Measurements from ENCODE around the gene TRIM41. TPM values are rescaled to one million over a fixed set of nuclear protein-coding genes. Genes with fewer than 3 reads are reported as not detected.
A peak's percentile ranks its signal among the peaks of the same experiment; 100 is the strongest.

The TRIM41 gene
- total and polyA plus RNA-seq, 9 of the 15 experiments (the other 6 are each of a cell fraction or from before 2014, with no cell fraction given) = 1.8 to 47.6 (median 20.9) TPM

DNA sequence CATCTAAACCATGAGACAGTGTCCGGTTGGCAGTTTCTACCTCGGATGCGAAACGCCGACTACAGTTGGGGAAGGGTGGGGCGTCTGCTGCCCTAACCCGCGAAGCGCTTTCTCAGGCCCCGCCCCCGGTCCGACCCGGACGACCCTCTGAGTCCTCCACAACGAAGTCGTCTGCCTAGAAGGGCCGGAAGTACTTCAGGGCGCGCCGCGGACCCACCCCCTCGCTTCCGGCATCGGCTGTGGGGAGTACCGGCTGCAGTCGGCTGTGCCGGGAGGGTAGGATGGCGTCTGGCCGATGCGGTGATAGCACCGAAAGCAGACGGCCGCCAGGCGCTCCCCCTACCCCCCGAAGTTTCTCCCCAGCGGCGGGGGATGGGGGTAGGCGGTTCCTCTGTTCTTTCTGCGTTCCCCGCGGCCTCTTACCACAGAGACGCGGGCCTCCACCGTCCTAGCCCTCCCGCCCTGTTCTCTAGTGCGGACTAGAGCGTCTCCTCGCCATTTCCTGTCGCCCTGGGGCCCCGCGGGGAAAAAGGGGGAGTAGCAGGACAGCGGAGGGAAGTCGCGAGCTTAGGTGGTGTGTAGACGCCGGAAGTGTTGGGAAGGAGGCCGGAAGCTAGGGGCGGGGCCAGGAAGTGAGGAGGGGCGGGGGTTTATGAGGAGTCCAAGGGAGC is at the start of gene TRIM41 (continued):
- TF ChIP-seq JUN (IDR thresholded peaks at IDR 0.05; ENCODE audit: borderline replicate concordance, low read depth, low read length) (peak; percentile 24; the same call in 1 of the 2 replicates), JUN (CRISPR knock-in tag; IDR thresholded peaks at IDR 0.05; ENCODE audit: borderline replicate concordance) (peak; percentile 61; the same call in 1 of the 2 replicates), ZSCAN32 (CRISPR knock-in tag; IDR thresholded peaks at IDR 0.05) (peak; percentile 55; the same call in 1 of the 2 replicates), SRSF3 (IDR thresholded peaks at IDR 0.05; ENCODE audit: insufficient read depth, low read length) (no peak), TEAD4 (IDR thresholded peaks at IDR 0.05; ENCODE audit: low read length) (no peak; the same call in 1 of the 2 replicates), TEAD4 (CRISPR knock-in tag; IDR thresholded peaks at IDR 0.05; ENCODE audit: borderline replicate concordance) (no peak), POLR2H (tag; IDR thresholded peaks at IDR 0.05; ENCODE audit: low read depth) (no peak), ZNF695 (CRISPR knock-in tag; IDR thresholded peaks at IDR 0.05) (no peak), ZNF764 (CRISPR knock-in tag; IDR thresholded peaks at IDR 0.05; ENCODE audit: low read depth) (no peak), ARHGAP35 (IDR thresholded peaks at IDR 0.05; ENCODE audit: partially characterized antibody) (no peak), BCOR (IDR thresholded peaks at IDR 0.05) (no peak; the same call in 1 of the 2 replicates), ZNF311 (CRISPR knock-in tag; IDR thresholded peaks at IDR 0.05) (peak; percentile 49; the same call in 1 of the 2 replicates), ZNF717 (CRISPR knock-in tag; IDR thresholded peaks at IDR 0.05) (no peak)
- TF ChIP-seq, protein P1, sequence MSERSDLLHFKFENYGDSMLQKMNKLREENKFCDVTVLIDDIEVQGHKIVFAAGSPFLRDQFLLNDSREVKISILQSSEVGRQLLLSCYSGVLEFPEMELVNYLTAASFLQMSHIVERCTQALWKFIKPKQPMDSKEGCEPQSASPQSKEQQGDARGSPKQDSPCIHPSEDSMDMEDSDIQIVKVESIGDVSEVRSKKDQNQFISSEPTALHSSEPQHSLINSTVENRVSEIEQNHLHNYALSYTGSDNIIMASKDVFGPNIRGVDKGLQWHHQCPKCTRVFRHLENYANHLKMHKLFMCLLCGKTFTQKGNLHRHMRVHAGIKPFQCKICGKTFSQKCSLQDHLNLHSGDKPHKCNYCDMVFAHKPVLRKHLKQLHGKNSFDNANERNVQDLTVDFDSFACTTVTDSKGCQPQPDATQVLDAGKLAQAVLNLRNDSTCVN (CRISPR knock-in tag; IDR thresholded peaks at IDR 0.05) = no peak
- TF ChIP-seq, protein P2, sequence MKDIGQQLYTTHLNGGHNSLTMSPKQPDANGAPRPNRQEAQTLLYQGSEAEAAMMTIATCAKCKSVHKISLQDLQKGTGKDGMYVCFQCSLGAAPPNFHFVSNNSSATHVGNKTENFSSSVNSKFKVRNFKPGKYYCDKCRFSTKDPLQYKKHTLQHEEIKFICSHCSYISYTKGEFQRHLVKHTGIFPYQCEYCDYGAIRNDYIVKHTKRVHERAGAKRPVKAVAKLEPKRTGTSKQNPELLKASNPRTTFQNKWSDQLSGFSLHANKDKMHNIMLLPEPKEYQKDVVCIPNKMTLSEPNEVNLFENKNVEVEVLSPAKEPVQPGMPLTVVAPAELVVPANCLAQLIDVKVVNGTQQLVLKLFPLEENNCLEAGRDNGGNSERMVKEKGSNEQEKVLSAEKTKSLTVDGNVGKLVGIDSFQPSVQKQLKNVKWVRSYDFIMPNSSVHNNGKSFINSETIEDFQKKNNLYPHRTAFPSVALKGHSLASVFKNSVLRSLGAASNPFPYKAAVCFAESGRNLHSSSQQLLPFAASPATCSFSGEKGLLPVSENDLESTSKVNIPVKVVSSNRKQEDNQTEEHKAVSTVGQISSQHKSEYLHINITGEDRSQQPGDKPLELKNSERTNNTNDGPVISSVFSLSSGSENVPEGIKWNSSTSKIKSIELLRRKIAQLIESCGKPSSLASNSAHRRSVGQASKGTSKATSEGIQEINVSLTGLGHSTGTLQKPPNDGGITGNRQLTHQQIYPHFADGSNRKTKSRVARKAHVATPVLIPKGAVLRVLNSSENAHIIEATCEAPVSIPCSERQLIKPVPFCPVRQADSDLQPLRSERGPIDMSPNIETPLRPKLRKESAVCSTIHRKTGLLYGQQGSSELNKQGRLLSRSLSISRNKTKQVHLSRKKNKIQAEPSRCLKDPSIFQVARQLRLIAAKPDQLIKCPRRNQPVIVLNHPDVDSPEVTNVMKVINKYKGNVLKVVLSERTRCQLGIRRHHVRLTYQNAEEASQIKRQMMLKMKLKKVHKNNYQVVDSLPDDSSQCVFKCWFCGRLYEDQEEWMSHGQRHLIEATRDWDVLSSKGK (CRISPR knock-in tag; IDR thresholded peaks at IDR 0.05) = no peak
- TF ChIP-seq, protein P3, sequence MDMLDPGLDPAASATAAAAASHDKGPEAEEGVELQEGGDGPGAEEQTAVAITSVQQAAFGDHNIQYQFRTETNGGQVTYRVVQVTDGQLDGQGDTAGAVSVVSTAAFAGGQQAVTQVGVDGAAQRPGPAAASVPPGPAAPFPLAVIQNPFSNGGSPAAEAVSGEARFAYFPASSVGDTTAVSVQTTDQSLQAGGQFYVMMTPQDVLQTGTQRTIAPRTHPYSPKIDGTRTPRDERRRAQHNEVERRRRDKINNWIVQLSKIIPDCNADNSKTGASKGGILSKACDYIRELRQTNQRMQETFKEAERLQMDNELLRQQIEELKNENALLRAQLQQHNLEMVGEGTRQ (CRISPR knock-in tag; IDR thresholded peaks at IDR 0.05) = no peak
- TF ChIP-seq, protein P4, sequence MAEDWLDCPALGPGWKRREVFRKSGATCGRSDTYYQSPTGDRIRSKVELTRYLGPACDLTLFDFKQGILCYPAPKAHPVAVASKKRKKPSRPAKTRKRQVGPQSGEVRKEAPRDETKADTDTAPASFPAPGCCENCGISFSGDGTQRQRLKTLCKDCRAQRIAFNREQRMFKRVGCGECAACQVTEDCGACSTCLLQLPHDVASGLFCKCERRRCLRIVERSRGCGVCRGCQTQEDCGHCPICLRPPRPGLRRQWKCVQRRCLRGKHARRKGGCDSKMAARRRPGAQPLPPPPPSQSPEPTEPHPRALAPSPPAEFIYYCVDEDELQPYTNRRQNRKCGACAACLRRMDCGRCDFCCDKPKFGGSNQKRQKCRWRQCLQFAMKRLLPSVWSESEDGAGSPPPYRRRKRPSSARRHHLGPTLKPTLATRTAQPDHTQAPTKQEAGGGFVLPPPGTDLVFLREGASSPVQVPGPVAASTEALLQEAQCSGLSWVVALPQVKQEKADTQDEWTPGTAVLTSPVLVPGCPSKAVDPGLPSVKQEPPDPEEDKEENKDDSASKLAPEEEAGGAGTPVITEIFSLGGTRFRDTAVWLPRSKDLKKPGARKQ (CRISPR knock-in tag; IDR thresholded peaks at IDR 0.05) = no peak
- TF ChIP-seq, protein P5, sequence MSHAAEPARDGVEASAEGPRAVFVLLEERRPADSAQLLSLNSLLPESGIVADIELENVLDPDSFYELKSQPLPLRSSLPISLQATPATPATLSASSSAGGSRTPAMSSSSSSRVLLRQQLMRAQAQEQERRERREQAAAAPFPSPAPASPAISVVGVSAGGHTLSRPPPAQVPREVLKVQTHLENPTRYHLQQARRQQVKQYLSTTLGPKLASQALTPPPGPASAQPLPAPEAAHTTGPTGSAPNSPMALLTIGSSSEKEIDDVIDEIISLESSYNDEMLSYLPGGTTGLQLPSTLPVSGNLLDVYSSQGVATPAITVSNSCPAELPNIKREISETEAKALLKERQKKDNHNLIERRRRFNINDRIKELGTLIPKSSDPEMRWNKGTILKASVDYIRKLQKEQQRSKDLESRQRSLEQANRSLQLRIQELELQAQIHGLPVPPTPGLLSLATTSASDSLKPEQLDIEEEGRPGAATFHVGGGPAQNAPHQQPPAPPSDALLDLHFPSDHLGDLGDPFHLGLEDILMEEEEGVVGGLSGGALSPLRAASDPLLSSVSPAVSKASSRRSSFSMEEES (CRISPR knock-in tag; IDR thresholded peaks at IDR 0.05) = no peak; the same call in 1 of the 2 replicates

Measured in K562 (cell line).